Measurements from ENCODE around the gene TPGS1.

Gene TPGS1, protein sequence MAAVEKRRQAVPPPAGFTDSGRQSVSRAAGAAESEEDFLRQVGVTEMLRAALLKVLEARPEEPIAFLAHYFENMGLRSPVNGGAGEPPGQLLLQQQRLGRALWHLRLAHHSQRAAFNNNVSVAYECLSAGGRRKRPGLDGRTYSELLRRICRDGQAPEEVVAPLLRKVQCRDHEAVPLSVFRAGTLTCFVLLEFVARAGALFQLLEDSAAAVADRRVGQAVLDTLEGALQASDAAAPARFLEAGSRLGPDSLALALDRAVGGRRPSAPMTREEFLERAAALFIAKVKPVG

DNA sequence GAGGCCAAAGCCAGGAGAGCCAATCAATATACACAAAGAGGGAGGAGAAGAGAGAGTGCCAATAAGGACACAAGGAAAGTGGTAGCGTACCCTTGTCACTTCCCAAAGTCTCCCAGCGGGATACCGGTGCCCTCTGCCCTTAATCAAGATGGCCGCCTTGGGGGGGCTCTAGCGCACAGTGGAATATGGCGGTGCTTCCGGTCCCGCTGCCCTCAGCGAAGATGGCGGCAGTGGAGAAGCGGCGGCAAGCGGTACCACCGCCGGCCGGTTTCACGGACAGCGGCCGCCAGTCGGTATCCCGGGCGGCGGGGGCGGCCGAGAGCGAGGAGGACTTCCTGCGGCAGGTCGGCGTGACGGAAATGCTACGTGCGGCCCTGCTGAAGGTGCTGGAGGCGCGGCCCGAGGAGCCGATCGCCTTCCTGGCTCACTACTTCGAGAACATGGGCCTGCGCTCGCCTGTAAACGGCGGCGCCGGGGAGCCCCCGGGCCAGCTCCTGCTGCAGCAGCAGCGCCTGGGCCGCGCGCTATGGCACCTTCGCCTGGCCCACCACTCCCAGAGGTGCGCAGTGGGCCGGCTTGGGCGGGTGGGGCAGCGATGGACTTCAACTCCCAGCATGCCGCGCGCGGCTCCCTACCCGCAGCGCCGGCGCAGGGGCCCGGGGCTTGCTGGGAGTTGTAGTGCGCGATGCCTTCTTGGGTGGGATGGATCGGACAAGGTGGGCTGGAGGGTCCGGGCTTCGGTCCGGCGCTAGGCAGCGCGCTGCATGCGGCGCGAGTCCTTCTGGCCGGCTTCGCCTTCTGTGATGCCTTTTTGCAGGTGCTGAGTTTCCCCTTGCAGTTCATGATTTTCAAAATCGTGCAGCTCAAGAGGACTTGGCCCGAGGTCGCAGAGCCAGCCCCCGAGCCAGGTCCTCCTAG is at the start of gene TPGS1:
Gene TPGS1 (plus strand): TSS at position 212 of the 918 bp plus-strand sequence. CDS start 10 bp downstream, at position 222.
- peak; percentile 84 for DNase-seq (ENCODE audit: low read depth)

GRCh38 chr19:457636-458035 is 49.7 kb upstream of the TPGS1 start:
- no peak for DNase-seq (ENCODE audit: low read depth)

DNA sequence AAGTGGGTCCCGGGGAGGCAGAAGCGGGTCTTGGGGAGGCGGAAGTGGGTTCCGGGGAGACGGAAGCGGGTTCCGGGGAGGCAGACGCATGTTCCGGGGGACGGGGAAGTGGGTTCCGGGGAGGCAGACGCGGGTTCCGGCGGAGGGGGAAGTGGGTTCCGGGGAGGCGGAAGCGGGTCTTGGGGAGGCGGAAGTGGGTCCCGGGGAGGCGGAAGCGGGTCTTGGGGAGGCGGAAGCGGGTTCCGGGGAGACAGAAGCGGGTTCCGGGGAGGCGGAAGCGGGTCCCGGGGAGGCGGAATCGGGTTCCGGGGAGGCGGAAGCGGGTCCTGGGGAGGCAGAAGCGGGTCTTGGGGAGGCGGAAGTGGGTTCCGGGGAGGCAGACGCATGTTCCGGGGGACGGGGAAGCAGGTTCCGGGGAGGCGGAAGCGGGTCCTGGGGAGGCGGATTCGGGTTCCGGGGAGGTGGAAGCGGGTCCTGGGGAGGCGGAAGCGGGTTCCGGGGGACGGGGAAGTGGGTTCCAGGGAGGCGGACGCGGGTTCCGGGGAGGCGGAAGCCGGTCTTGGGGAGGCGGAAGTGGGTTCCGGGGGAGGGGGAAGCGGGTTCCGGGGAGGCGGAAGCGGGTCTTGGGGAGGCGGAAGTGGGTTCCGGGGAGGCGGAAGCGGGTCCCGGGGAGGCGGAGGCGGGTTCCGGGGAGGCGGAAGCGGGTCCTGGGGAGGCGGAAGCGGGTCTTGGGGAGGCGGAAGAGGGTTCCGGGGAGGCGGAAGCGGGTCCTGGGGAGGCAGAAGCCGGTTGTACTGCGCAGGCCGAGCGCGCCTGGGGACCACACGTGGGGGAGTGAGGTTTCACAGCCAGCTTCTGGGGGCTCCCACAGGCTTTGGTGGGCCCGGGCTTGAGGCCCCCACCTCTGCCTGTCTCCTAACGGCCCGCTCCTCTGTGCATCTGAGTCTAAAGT is 48.9 kb upstream of the TPGS1 start:
- DNase-seq (ENCODE audit: low read depth) = no peak

GRCh38 chr19:459724-460511 is 47.4 kb upstream of the TPGS1 start:
- peak; percentile 37 for DNase-seq (ENCODE audit: low read depth)

- DNase-seq (ENCODE audit: low read depth) = no peak
Measured at GRCh38 chr19:460877-461720, 46.2 kb upstream of the TPGS1 start, which contains the start of gene SHC2. Gene SHC2 (minus strand): TSS chr19:461033. CDS start chr19:460996, 37 bp downstream.

DNA sequence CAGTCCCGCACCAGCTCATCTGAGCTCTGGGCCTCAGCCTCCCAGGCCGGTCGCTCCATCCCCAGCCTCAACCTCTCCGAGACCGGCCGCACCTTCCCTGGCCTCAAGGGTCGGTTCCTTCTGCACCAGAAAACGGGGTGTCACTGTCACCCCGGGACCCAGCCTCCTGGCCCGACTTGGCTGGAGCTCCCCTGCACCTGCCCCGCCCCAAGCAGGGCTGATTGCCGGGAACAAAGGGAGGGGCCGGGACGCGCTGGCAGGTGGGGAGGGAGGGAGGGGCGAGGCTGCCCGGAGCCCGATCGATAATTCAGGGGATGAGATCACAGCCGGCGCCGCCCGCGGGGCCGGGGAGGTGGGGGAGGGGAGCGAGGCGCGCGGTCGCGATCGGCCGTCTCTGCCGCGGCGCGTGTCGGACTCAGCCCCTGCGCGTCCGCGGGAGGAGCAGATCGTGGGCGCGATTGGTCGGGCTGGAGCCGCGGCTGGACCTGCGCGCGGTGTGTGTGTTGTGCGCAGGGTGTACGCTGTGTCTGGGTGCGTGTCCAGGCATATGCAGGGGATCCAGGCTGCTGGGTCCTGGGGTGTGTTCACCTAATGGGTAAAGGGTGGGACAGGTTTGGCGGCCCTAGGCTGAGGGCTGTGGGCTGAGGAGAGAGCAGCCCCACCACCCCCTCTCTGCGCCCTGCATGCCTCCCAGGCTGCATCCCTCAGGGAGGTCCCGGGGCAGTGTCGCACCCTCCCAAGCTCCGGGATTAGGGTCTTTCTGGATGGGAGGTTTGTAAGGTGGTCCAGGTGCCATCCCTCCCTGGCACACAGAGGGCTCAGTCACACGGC is 45.4 kb upstream of the TPGS1 start:
- DNase-seq (ENCODE audit: low read depth) = no peak

DNA sequence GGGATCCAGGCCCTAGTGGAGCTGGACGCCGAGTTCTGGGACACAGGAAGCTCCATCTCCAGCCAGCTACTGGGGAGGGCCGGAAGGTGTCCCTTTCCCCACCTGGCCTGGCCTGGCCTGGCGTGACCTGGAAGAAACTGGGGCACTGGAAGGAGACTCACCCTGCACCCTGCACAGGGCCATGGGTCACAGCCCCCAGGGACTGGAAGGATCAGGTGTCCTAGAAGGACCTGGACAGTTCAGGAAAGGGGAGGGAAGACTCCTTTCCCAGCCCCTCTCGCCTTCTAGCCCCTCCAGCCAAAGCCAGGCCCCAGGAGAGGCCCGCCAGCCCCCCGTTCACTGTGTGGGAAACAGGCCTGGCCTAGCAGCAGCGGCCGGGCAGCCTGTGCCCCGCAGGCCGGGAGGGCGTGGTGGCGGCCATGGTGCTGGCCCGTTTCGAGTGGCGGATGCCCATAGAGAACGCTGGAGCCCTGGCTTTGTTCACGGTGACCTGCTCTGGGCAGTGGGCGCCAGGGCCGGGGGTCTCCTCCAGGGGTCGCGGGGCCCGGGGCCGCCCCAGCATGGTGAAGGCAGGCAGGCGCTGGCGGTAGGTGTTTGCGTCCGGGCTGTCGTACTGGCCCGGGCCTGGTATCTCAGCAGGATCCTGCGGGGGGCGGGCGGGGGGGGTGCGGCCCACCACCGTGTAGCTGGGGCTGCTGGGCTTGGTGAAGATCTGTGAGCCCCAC is 43.7 kb upstream of the TPGS1 start:
- DNase-seq (ENCODE audit: low read depth) = no peak

- DNase-seq (ENCODE audit: low read depth) = no peak
Measured at GRCh38 chr19:464208-464545, 43.1 kb upstream of the TPGS1 start.

DNA sequence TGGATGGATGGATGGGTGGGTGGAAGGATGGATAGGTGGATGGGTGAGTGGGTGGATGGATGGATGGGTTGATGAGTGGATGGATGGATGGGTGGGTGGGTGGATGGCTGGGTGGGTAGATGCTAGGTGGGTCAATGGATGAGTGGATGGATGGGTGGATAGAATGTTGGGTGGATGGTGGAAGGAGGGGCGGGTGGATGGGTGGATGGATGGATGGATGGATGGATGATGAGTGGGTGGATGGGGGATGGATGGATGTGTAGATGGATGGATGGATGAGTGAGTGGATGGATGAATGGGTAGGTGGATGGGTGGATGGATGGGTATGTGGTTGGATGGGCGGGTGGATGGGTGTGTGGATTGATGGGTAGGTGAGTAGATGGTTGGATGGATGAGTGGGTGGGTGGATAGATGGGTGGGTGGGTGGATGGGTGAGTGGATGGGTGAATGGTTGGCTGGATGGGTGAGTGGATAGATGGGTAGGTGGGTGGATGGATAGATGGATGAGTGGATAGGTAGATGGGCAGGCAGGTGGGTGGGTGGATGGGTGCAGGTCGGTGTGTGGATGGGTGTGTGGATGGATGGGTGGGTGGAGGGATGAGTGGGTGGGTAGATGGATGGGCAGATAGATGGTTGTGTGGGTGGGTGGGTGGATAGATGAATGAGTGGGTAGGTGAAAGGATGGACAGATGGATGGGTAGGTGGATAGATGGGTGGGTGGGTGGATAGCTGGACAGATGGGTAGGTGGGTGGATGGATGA is 42.1 kb upstream of the TPGS1 start:
- DNase-seq (ENCODE audit: low read depth) = no peak

GRCh38 chr19:467554-467953 is 39.7 kb upstream of the TPGS1 start:
- no peak for DNase-seq (ENCODE audit: low read depth)

GRCh38 chr19:468587-469256 is 38.6 kb upstream of the TPGS1 start:
- no peak for DNase-seq (ENCODE audit: low read depth)

- DNase-seq (ENCODE audit: low read depth) = no peak
Measured at GRCh38 chr19:469833-470232, 37.5 kb upstream of the TPGS1 start.

DNA sequence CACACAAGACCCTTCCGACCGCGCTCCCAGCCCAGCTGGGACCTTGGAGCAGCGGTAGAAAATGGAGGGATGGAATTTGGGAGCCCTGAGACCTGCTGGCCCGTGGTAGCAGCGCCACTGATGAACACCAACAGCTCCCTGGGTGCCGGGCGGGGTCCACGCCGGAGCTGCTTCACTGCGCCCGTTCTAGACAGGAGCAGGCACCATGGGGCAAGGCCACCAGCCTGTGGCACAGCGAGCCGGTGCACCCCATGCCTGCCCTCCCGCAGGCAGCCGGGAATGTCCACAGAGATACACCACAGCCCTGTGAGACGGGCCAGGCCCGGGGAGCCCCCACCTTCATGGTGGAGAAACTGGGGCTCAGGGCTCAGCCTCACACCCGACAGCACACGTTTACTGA is 36.6 kb upstream of the TPGS1 start:
- DNase-seq (ENCODE audit: low read depth) = no peak

DNA sequence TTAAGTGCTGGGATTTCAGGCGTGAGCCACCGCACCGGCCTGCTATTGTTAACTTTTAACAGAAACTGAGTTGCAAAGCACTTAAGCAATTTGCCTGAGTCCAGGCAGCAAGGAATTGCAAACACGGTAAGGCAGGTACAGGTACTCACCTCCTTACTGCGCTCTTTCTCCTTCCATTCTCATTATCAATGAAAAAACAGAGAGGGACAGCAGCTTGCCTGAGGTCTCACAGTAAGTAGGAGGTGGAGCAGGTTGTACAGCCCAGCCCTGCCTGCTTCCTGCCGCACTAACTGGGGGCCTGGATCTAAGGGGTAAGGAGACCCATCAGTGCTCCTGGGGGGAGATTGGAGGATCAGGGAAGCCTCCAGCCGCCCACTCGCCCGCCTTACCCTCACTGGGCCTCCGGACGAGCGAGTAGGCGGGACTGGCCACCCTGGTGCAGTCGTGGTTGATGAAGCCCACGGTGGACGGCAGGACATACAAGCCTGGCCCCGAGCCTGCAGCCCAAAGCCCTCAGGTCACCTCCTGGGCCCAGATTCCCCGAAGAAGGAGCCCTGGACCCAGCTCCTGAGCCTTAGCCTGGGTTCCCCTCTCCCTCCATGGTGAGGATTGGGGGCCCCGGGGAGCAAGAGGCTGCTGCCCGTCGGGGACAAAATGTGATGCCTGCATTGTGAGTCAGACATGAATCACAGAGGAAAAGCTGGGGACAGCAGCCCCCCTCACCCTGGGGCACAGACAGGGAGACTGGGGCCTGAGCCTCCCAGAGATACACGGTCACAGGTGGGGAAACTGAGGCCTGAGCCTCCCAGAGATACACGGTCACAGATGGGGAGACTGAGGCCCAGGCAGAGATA is 35.1 kb upstream of the TPGS1 start:
- peak; percentile 64 for DNase-seq (ENCODE audit: low read depth)

DNA sequence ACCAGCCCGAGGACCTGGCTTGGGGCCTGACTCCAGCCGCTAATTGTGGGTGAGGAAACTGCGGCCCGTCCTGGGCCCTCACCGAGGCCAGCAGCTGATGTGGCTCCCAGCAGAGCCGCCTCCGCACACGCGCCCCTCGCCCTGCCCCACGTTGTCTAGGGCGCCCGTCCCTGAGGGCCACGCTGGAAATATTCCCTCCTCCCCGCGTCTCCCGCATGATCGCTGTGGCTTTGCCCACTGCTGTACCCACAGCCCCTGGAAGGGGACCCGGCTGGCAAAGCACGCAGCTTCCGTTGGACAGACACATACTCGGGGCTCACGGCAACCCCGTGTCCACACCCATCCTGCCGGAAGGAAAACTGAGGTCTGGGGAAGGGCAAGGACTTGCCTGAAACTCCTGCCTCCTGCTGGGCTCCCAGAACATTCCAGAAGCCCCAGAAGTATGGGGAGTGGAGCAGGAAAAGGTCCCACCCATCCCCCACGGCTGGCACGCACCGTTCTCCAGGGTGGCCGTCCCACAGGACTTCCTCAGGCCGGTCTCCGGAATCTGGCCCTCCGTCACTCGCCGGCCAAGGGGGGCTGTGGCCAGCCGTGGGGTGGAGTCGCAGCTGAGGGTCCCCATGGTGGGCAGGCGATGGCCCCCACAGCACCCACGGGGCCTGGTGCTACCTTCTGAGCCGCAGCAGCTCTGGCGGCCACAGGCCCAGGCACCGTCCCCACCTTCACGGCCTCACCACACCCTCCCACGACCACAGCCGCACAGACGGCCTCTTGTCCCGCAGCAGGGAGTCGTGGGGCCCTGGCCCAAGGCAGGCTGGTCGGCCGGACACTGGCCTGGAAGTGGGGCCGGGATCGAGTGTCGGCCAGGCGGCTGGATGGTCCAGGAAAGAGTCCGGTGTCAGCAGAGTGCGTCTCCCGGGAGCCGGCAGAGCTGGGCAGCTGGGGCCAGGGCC is 32.9 kb upstream of the TPGS1 start:
- DNase-seq (ENCODE audit: low read depth) = no peak
